HT1080 (cell line): ENCODE results near the gene GOLT1B. TPM values are rescaled to one million over a fixed set of nuclear protein-coding genes. Genes with fewer than 3 reads are reported as not detected.
A peak's percentile ranks its signal among the peaks of the same experiment; 100 is the strongest.

Experiments used
- DNase-seq: peaks from one replicate; pipeline ENCODE4 v3.0.0-alpha.2; 2015; ENCODE audit warnings: low read depth
- total RNA-seq: library from RNA; depleted of rRNA; stranded (reverse); fragments of >200 nt; shearing (Covaris generic); gene quantifications from 2 replicates; pipeline ENCODE4 v1.2.3, GENCODE V29; 2014

The GOLT1B gene
- total RNA-seq, 1 experiment from 2014 or later = 29.5 TPM

GRCh38 chr12:21521541-21521940, 20.0 kb downstream of the GOLT1B start:
- no peak for DNase-seq

GRCh38 chr12:21523148-21523547, 21.6 kb downstream of the GOLT1B start:
- no peak for DNase-seq

- peak; percentile 17 for DNase-seq
Measured at GRCh38 chr12:21526053-21526452, 24.5 kb downstream of the GOLT1B start, which contains the start of gene SPX. Gene SPX, plus strand, starts transcription at chr12:21526296. Its CDS starts 177 bp downstream, at chr12:21526473.

- no peak for DNase-seq
Measured at GRCh38 chr12:21526721-21527345, 25.2 kb downstream of the GOLT1B start.

- DNase-seq = peak; percentile 58
Measured at GRCh38 chr12:21527451-21528180, 26.0 kb downstream of the GOLT1B start.

DNA sequence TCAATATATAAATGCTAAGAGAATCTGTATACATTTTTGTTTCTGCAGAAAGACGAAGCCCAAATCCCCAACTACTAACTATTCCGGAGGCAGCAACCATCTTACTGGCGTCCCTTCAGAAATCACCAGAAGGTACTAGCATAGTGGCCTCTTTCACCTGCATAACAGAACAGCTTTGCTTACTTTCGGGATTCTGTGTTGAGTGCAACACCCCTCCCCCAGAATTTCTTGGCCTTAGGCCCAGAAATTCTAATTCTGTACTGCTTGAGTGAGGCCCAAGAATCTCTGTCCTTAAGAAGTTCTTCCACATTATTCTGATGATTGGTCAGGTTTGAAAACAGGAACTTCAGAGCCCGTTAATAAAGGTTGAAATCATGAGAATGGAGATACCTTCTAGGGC, 27.4 kb downstream of the GOLT1B start:
- DNase-seq = no peak

DNA sequence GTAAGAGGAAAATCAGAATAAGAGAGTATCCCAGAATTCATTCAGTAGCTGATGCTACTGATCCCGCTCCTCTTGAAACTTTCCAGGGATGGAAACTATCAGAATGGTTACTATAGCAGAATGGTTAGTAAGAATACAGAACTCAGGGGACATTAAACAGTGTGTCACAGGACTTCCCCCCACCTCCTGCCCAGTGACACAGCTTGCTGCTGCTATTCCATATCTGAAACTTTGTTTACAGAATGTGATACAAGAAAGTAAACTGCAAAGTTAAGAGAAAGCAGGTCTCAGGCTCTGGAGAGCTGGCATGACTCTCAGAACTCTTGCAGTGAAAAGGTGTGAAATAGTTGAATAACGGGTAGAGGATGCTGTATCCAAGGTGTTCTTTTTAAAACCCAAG, 27.9 kb downstream of the GOLT1B start:
- DNase-seq = no peak

DNA sequence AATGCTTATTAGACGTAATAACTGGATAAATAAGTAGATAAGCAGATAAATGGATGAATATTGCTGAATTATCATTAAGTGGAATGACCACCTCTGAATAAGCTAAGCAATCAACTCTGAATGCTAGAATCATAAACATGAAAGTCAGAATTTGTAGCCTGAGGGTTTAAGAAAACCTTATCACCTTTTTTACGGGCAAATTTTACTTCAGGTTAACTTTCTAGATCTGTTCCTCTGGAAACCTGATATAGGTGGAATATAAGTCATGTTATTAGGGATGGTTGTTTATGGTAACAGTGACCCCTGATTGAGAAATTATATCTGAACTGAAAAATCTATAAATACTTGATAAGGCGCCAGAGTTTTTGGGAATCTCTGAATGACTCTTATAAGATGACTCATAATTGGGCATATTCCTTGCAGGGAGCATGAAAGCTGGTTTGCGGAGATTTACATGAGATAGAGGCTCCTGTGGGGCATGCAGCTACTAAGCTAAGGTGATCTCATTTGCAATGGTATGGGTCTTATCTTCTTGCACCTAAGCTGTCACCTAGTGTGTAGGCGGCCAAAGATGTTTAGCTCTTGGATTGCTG, 36.6 kb downstream of the GOLT1B start:
- DNase-seq = no peak

- no peak for DNase-seq
Measured at GRCh38 chr12:21539797-21540196, 38.2 kb downstream of the GOLT1B start.

- no peak for DNase-seq
Measured at GRCh38 chr12:21541773-21542172, 40.2 kb downstream of the GOLT1B start.

GRCh38 chr12:21542403-21542802, 40.8 kb downstream of the GOLT1B start:
- DNase-seq = no peak

- no peak for DNase-seq
Measured at GRCh38 chr12:21543151-21543550, 41.6 kb downstream of the GOLT1B start.

GRCh38 chr12:21545557-21545956, 44.0 kb downstream of the GOLT1B start:
- no peak for DNase-seq

DNA sequence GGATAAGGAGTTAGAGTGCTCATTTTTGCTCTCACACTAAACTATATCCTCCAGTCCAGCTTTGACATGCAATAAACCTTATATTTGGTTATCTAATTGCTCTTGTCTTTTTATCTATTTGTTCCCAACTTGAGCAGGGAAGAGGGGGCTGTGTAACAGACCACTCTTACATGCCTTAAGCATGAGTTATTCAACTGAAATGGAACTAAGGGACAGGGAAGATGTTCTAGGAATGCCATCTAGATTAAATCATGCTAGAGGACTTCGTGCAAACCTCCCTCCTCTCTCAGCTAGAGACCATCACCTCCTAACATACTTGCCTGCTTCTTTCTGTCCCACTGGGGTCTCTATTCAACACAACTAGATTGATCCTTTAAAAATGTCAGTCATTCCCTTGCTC, 45.1 kb downstream of the GOLT1B start:
- peak; percentile 1 for DNase-seq

GRCh38 chr12:21547437-21547836, 45.8 kb downstream of the GOLT1B start:
- DNase-seq = no peak

DNA sequence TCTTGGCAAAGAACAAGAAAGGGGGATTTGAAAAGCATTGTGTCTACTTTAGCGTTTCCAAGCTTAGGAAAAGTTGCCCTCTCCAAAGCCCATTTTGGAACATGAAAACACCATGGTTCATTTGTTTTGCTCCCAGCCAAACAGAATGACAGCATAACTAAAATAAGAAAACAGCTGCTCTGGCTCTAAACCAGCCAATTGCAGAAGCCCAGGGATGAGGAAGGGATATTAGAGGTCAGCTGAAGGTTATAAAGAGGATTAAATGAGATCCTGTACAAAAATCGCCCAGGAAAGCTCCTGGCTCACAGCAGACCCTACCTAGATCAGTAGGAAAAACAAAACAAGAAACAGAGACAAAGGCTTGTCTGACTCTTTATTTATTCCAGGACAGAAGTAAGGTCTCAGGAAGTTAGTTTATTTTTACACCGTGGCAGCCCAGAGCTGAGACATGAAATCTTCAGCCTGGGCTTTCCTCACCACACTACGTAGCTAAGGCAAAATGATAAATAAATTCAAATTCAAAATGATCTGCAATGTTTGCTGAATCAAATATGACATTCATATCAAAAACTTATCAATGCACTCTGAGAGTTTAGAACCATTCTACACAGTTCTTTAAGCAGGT, 50.4 kb downstream of the GOLT1B start:
- no peak for DNase-seq

- DNase-seq = no peak
Measured at GRCh38 chr12:21552635-21553328, 51.2 kb downstream of the GOLT1B start.

- DNase-seq = no peak
Measured at GRCh38 chr12:21553329-21553675, 51.7 kb downstream of the GOLT1B start.

DNA sequence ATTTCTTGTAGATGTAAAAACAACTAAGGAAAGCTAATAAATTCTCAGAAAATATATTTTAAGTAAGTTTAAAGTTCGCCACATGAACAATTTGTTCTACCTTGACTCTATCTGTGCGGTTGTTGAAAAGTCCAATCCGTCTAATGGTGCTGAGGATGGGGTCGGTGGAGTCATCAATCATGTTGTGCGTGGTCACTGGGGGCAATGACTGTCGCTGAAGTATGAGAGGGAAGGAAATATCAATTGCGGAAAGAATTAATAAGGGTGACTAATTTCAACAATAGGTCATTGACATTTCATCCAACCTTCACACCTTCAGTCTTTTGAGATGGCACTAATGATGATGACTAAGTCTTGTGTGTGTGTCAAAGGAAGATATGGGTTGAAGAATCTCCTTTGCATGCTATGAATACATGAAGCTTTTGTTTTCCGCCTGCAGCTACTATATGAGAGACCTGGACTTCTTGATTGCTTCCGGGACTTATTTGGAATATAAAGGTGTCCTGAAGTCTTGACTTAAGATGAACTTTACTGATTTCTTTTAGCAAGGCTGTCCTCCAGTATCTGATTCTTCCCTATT, 56.6 kb downstream of the GOLT1B start:
- no peak for DNase-seq

DNA sequence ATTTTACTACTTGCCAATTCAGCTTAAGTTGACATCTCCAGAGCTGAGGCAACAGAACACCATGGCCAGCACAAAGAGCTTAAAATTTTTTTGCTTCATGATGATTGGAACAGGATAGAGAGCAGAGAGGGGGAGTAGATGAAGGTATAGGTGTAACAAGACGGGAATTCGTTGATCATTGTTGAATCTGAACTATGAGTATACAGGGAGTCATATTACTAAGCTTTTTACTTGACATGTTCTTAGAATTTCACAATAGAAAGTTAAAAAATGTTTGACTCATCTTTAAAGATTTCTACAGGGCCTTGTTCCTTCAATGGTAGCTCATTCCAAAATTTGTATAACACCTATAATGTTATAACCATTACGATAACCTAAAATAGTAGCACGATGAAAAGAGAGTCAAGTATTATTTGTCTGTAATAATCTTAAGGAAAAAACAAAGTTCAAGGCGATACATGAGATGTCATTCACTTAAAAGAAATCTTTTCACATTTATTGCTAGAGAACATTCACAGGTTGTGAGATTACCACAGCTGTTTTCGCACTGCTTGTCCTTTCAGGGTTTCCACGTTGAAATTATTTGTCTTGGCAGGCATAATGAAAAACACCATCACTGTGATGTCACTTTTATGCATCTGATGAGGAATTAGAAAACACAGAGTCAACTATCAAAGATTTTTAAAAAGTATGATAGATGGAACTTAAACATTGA, 58.4 kb downstream of the GOLT1B start:
- peak; percentile 74 for DNase-seq

DNA sequence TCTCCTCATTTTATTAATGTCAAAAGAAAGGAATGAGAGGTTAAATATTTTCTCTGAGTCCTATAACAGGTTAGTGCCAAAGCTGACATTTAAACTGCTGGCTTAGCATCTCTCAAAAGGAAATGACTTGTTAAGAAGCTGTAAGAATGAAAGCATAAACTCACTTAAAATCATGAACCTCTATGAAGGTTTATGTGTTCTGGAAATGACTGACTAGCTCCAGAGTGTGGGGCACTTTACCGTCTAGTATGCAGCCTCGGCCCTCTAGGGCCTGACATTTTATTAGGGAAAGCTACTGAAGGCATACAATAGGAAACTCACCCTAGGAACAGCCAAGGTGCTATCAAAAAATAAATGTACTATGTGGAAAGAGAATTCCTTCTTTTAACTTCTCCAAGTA, 59.6 kb downstream of the GOLT1B start:
- DNase-seq = no peak
